HG03139 (cell line): Measurements from ENCODE around the gene LINGO1.

Experiments
- ATAC-seq: cut with Tn5 transposase; IDR thresholded peaks from one replicate; pipeline ENCODE4 v1.9.1; 2021; ENCODE audit not compliant: unreplicated experiment

The LINGO1 gene

DNA sequence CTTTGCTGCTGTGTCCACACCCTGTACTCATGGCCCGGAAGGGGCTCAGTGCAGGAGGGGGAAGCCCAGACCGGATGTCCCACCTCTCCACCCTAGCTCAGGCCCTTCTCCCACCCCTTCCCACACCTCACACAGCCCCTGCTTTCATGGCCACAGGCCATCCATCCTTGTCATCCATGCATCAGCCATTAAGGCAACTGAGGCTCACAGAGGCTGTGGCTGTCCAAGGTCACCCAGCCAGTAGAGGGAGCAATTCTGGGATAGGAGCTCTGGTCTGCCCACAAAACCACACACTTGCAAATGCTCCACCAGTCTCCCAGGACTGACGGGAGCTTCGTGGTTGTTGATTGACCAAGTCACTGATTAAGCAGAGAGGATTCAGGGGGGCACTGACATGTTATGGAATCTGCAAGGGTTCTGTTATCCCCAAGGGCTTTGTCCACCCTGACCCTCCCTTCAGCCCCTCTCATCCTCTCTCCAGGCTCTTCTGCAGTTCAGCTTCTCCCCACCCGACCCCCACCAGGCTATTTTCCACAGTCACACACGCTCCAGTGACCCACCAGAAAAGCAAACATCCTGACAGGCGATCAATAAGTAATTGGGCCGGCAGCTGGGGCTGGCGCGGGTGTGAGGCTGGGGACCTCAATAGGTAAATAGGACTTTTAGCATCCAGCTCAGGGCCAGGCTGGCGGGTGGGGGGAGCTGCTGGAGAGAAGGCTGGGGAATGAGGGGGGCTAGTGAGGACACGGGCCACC lies 15.1 kb downstream of the LINGO1 start:
- ATAC-seq: no peak

DNA sequence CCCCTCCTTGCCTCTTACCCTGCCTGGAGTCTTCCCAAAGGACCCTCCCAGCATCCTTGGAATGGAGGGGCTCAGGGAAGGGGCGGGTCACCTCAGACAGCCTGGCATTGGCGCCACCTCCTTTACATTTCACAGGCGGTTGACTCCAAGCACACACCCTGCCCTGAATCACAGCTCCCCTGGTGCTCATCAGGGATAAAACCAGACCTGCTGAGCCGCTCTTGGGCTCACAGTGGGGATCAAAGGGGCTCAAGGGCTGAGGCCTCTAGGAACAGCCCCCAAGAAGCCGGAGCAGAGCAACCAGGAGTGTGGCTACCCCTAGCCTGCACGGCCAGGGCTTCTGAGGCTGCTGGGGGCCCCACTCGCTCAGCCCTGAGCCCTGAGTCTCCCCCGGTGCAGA lies 16.6 kb downstream of the LINGO1 start:
- no peak for ATAC-seq

DNA sequence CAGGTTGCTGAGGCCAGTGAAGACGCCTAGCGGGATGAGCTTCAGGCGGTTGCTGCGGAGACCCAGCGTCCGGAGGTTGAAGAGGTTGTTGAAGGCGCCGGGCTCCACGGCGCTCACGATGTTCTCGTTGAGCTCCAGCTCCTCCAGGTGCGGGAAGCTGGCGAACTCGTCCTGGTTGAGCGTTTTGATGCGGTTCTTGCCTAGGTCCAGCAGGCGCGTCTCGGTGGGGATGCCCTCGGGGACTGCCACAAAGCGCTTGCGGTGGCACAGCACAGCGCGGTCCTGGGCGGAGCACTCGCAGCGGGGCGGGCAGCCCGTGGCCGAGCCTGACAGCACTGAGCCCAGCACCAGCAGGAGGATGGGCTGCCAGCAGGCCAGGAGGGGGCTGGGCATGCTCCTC lies 17.2 kb downstream of the LINGO1 start:
- no peak for ATAC-seq

DNA sequence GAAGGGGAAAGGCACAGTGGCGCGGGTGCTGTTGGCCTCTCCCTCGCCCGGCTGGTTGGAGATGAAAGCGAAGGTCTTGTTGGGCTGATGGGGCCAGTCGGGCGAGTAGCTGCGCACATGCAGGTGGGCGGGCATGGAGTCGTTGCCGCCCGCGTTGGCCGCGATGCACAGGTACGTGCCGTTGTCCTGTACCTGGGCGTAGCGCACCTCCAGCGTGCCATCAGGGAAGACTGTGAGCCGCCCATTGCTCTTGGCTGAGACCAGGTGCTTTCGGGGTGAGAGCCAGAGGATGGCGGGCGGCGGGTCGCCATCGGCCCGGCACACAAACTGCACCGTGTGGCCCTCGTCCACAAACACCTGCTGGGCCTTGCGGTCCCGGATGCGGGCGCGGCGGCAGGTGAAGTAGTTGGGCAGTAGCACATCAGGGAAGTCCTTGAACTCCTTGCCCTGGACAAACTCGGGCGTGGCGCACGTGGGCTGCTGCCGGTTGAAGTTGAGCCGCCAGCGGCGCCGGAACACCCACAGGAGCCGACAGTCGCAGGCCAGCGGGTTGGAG lies 18.4 kb downstream of the LINGO1 start:
- ATAC-seq: no peak

DNA sequence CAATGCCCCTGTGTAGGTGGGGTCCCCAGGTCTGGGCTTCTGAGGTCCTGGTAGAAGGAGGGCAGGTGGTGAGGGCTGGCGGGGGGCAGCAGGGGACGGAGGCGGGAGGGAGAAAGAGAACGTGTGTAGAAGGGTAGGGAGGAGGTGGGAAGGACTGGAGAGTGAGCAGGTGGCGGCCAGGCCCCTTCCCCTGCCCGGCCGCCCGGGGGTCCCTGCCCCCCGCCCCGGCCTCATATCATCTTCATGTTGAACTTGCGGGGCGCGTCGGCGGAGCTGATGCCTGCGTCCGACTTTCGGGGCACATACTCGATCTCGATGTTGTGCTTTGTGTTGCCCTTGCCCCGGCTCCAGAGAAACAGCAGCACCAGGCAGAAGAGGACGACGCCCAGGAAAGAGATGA lies 18.9 kb downstream of the LINGO1 start:
- ATAC-seq: no peak

DNA sequence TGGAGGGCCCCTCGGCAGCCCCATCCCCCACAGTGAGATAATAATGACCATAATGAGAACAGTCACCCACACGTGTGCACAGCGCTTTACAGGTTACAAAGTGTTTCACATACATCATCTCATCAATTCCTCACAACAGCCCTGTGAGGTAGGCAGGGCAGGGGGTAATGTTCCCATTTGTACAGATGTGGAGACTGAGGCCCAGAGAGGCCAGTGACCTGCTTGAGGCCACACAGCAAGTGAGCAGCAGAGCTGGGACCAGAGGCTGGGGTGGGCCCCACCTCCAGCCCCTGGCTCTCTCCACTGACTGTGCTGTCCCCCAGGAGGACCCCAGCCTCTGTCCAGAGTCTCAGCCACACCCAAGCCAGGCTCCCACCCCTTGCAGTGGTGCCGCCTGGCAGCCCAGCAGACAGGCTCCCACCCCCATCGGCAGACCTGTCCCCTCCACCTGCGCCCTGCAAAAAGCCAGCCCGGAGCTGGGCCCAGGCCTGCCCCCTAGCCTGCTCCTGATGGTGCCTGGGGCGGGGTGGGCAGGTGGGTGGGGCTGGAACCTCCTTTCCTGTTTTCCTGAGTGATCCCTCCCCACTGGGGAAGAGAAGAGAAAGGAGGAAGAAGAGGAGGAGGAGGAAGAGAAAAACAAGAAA lies 19.6 kb downstream of the LINGO1 start:
- no peak for ATAC-seq

GRCh38 chr15:77611767-77612166 lies 20.9 kb downstream of the LINGO1 start:
- ATAC-seq: no peak

GRCh38 chr15:77610731-77611130 lies 22.0 kb downstream of the LINGO1 start:
- ATAC-seq: no peak

GRCh38 chr15:77609558-77609957 lies 23.2 kb downstream of the LINGO1 start:
- no peak for ATAC-seq

DNA sequence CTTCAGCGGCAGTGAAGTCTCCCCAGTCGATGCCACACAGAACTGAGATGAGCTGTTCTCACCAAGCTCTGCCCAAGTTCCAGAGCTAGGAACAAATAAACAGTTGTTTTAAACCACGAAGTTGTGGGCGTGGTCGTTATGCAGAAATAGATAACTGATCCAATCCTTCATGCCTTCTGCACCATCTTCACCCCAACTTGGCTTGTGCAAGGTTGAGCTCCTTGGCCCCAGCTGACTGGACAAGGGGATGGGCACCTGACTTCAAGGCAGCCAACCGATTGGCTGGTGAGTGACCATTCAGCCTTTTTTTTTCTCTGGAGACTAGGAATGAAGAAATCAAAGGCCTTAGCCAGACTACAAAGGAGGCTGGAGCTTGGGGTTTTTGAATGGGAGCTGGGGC lies 23.9 kb downstream of the LINGO1 start:
- ATAC-seq: no peak

DNA sequence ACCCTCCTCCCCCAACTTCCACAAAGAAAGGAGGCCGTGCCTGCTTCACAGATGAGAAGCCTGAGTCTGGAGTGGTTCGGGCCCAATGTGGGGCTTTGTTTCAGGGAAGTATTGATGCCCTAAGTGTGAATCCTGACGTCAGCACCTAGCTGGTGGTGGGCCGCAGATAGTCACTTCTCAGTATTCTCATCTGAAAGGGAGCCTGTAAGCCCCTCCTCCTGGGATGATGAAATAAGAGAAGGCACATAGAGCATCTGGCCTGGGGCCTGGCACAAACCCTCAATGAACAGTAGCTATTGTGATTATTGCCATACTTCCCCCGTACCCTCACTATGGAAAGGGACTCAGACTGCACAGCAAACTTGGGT lies 24.8 kb downstream of the LINGO1 start:
- ATAC-seq: no peak

DNA sequence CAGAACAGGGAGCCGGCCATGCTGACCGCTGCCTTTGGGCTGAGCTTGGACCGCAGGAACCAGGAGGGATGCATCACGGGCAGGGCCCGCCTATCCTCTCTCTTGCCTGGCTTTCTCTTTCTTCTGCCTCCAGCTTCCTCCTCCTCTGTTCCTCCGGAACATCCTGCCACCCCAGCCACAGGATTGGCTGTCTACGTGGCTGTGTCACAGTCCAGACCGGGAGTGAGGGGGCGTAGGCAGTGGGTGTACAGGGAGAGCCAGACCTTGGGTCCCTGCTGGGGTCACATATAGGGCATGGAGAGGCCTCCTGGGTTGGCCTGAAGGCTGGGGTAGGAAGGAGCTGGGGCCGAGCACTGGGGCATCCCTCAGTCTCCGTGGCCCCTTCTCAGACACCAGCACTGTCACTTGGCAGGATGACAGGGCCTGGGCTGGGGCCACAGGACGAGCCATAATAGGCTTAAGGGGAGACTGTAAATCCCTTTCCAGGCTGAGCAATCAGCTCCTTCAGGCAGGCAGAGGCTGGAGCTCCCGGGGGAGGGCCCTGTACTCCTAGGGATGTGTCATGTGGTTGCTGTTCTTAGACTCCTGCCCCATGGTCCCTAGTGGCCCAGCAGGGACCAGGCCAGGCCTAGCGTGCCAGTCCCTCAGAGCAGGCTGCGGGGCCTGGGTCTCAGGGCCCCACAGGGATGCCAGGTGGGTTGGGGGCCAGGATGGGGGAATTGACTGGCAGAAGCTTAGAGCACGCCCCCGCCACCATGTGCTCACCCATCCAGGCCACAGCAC lies 25.4 kb downstream of the LINGO1 start:
- no peak for ATAC-seq

GRCh38 chr15:77606142-77607034 lies 26.3 kb downstream of the LINGO1 start:
- ATAC-seq: no peak

- ATAC-seq: no peak
Measured at GRCh38 chr15:77605547-77605946, 27.2 kb downstream of the LINGO1 start.

DNA sequence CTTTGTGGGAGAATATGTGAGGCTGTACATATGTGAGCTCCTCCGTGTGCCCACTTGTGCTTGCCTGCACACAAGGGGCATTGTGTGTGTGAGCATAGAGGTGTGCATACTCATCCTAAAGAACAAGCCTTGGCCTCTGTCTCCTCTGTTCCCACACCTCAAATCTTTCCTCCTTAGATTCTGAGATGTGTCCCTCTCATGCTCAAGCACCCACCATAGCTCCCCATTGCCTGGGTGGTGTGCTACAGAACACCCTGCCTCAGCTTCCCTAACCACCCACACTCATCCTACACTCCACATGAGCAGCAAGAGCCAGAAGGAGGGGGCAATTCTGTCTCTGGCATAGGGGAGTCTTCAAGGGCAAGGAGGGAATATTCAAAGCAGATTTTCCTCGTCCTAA lies 27.7 kb downstream of the LINGO1 start:
- no peak for ATAC-seq

DNA sequence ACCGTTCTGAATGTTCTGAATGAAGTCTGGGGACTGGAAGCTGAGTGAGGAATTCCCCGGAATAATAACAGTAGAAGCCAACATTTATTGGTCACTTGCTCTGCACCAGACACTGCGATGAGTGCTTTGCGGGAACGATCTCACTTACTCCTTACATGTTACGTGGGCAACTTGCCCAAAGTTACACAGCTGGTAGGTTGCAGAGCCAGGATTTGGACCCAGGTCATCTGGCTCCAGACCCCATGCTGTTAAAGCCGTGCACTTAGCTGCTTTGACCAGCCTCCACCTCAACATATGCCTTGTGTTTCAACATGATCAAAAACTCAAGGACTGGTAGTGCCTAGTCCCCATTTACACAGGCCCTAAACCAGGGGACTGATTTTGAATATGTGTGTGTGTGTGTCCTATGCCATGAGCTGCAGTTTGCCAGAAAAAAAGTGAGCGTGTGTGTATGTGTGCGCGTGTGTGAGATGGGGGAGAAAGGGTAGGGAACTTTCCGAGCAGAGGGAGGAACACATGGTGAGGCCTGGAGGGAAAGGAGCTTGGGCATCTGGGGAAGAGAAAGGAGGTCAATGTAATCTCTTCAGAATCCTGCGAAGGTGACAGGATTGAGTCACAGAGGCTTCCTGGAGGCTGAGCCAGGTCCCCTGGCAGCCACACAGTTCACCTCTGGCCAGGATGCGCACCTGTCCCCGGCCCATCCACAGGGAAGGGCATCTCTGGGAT lies 28.9 kb downstream of the LINGO1 start:
- no peak for ATAC-seq

DNA sequence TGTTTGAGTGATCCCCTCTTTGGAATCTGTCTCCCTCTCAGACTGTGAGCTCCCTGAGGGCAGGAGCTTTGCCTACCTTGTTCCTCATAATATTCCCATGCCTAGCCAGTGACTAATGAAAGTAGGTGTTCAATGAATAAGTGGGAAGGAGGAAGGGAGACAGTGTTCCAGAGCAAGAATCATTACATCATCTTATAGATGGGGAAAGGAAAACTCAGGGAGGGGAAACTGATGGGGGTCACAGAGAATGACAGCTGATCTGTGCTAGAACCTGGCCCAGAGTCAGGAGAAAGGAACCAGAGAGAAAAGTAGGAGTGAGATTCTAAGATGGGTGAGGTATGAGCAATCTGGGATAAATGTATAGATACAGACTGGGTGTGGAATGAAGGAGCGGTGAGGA lies 29.9 kb downstream of the LINGO1 start:
- no peak for ATAC-seq

DNA sequence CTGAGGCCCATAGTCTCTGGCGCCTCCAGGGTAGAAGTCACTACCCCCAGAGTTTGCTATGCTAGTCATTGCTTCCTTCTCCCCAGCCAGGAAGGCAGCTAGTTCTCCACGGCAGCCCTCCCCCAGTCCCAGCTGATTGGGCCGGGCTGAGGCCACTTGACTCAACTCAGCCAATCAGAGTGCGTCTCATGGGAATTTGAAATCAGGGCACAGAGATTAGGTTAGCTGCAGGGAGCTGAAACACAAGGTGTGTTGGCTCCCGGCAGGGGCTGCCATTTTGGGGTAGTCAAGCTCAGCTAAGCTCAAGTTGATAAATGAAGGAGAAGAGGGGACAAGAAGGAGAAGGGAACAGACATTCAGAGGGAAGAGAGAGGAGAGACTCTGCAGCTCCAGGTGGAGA lies 32.8 kb downstream of the LINGO1 start:
- no peak for ATAC-seq

- no peak for ATAC-seq
Measured at GRCh38 chr15:77599357-77599756, 33.4 kb downstream of the LINGO1 start.

- no peak for ATAC-seq
Measured at GRCh38 chr15:77598644-77599043, 34.1 kb downstream of the LINGO1 start.
